ENCODE results near the gene CMTM5.

The CMTM5 gene

GRCh38 chr14:23358553-23359166, 18.2 kb upstream of the CMTM5 start:
- no peak for DNase-seq

- no peak for DNase-seq
Observed at GRCh38 chr14:23359167-23359626, 17.6 kb upstream of the CMTM5 start.

GRCh38 chr14:23359722-23360447, 17.0 kb upstream of the CMTM5 start:
- no peak for DNase-seq

GRCh38 chr14:23360496-23360895, 16.4 kb upstream of the CMTM5 start:
- DNase-seq = no peak

- DNase-seq = peak; percentile 46
Observed at GRCh38 chr14:23361320-23361719, 15.5 kb upstream of the CMTM5 start.

- DNase-seq = no peak
Observed at GRCh38 chr14:23361763-23362162, 15.1 kb upstream of the CMTM5 start.

- DNase-seq = no peak
Observed at GRCh38 chr14:23362200-23362599, 14.6 kb upstream of the CMTM5 start.

- DNase-seq = no peak
Observed at GRCh38 chr14:23364164-23365035, 12.4 kb upstream of the CMTM5 start.

GRCh38 chr14:23365036-23365731, 11.7 kb upstream of the CMTM5 start, which contains the start of gene EFS:
Gene EFS, minus strand, starts transcription at chr14:23365172. Its CDS starts 147 bp downstream, at chr14:23365025.
- DNase-seq = no peak

- DNase-seq = no peak
Observed at GRCh38 chr14:23365732-23366425, 11.0 kb upstream of the CMTM5 start.

GRCh38 chr14:23366426-23366921, 10.4 kb upstream of the CMTM5 start:
- no peak for DNase-seq

- DNase-seq = no peak
Observed at GRCh38 chr14:23370221-23370620, 6.6 kb upstream of the CMTM5 start.

- no peak for DNase-seq
Observed at GRCh38 chr14:23371865-23372264, 5.0 kb upstream of the CMTM5 start.

- DNase-seq = no peak
Observed at GRCh38 chr14:23372509-23372908, 4.3 kb upstream of the CMTM5 start, which contains the start of gene IL25. Gene IL25, plus strand, starts transcription at chr14:23372809.

- no peak for DNase-seq
Observed at GRCh38 chr14:23373041-23373440, 3.8 kb upstream of the CMTM5 start.

- DNase-seq = no peak
Observed at GRCh38 chr14:23375527-23376251, 1.2 kb upstream of the CMTM5 start.

GRCh38 chr14:23377198-23377550, 328 bp downstream of the CMTM5 start:
- DNase-seq = no peak

- DNase-seq = no peak
Observed at GRCh38 chr14:23377573-23378563, 1.0 kb downstream of the CMTM5 start.

GRCh38 chr14:23378612-23379220, 1.9 kb downstream of the CMTM5 start:
- DNase-seq = no peak
